Smooth muscle cell (in vitro differentiated cells): Measurements from ENCODE around the gene SHISA8. TPM values are rescaled to one million over a fixed set of nuclear protein-coding genes. Genes with fewer than 3 reads are reported as not detected.

ENCODE experiments used
- DNase-seq: peaks from one replicate; lab custom pipeline; 2025; ENCODE audit not compliant: unreplicated experiment; lab: John Stamatoyannopoulos, UW
- H2AFZ ChIP-seq: fragments of 200-600 bp; sonication (generic); 2 replicates; pipeline ENCODE4 v1.6.0; 2016; ENCODE audit warnings: antibody characterized with exemption, low read depth, mild to moderate bottlenecking
- H3F3A ChIP-seq: fragments of 200-600 bp; sonication (generic); 2 replicates; pipeline ENCODE4 v1.6.0; 2017; ENCODE audit warnings: antibody characterized with exemption, low read depth
- H3K27ac ChIP-seq: fragments of 200-600 bp; sonication (generic); 2 replicates; pipeline ENCODE4 v1.5.1; 2016; ENCODE audit warnings: low read depth, mild to moderate bottlenecking
- H3K27me3 ChIP-seq: fragments of 200-600 bp; sonication (generic); 2 replicates; pipeline ENCODE4 v1.6.1; 2016; ENCODE audit warnings: low read depth, mild to moderate bottlenecking
- H3K36me3 ChIP-seq: fragments of 200-600 bp; sonication (generic); 2 replicates; pipeline ENCODE4 v1.5.1; 2016; ENCODE audit warnings: low read depth
- H3K4me1 ChIP-seq: fragments of 200-600 bp; sonication (generic); 2 replicates; pipeline ENCODE4 v1.5.1; 2016; ENCODE audit warnings: low read depth
- H3K4me2 ChIP-seq: fragments of 200-600 bp; sonication (generic); 2 replicates; pipeline ENCODE4 v1.6.0; 2016; ENCODE audit warnings: mild to moderate bottlenecking
- H3K4me3 ChIP-seq: fragments of 200-600 bp; sonication (generic); 2 replicates; pipeline ENCODE4 v1.5.1; 2016; ENCODE audit warnings: mild to moderate bottlenecking
- H3K79me2 ChIP-seq: fragments of 200-600 bp; sonication (generic); 2 replicates; pipeline ENCODE4 v1.6.0; 2016; ENCODE audit warnings: low read depth, mild to moderate bottlenecking
- H3K9ac ChIP-seq: fragments of 200-600 bp; sonication (generic); 2 replicates; pipeline ENCODE4 v1.6.0; 2016; ENCODE audit warnings: low read depth
- H3K9me3 ChIP-seq: fragments of 200-600 bp; sonication (generic); replicated peaks from 2 replicates; pipeline ENCODE4 v1.5.1; 2016; ENCODE audit warnings: low read depth
- H4K20me1 ChIP-seq: fragments of 200-600 bp; sonication (generic); 2 replicates; pipeline ENCODE4 v1.6.0; 2016; ENCODE audit warnings: low read depth
- WGBS: methylation state at CpG from one replicate; pipeline ENCODE4 v1.1.7; 2016; ENCODE audit warnings: low lambda C conversion rate; 5-methylcytosine and 5-hydroxymethylcytosine counted together
- polyA plus RNA-seq: library from polyadenylated mRNA; unstranded; fragments of >200 nt; fragmentation: Nextera tagmentation; extraction: Ambion mirVana; gene quantifications from 2 replicates; pipeline ENCODE4 v1.2.1, GENCODE V29; 2016
- total RNA-seq: library from RNA; depleted of rRNA; stranded (reverse); fragments of >200 nt; gene quantifications from 2 replicates; pipeline ENCODE4 v1.2.3, GENCODE V29; 2014
- TF ChIP-seq, protein P1 (sequence below): fragments of 200-600 bp; sonication (generic); IDR thresholded peaks from 2 replicates; pipeline ENCODE4 v1.5.1; 2017; ENCODE audit warnings: borderline replicate concordance, mild to moderate bottlenecking, antibody characterized with exemption; ENCODE audit not compliant: insufficient read depth, poor library complexity, severe bottlenecking

SHISA8 gene
- total and polyA plus RNA-seq, 2 experiments from 2014 or later: 0.11 TPM; not detected in 1

GRCh38 chr22:41909310-41910049, 5.4 kb downstream of the SHISA8 start:
- no peak overlapping the region for H3K9ac ChIP-seq
- no peaks in the 10 kb centered on the region for H3K9me3 ChIP-seq
- H3K4me2 ChIP-seq: peak overlapping the region; percentile 89
- H3K4me1 ChIP-seq: peaks cover 4% of the 10 kb centered on the region
- DNase-seq: no peak
- peak overlapping the region; percentile 38 for H3K4me3 ChIP-seq
- no peak overlapping the region for H2AFZ ChIP-seq
- WGBS: 32% methylated on average over 26 of the region's 55 CpGs
- no peaks in the 10 kb centered on the region for H3F3A ChIP-seq
- H3K27ac ChIP-seq: no peak overlapping the region
- TF ChIP-seq, protein P1, sequence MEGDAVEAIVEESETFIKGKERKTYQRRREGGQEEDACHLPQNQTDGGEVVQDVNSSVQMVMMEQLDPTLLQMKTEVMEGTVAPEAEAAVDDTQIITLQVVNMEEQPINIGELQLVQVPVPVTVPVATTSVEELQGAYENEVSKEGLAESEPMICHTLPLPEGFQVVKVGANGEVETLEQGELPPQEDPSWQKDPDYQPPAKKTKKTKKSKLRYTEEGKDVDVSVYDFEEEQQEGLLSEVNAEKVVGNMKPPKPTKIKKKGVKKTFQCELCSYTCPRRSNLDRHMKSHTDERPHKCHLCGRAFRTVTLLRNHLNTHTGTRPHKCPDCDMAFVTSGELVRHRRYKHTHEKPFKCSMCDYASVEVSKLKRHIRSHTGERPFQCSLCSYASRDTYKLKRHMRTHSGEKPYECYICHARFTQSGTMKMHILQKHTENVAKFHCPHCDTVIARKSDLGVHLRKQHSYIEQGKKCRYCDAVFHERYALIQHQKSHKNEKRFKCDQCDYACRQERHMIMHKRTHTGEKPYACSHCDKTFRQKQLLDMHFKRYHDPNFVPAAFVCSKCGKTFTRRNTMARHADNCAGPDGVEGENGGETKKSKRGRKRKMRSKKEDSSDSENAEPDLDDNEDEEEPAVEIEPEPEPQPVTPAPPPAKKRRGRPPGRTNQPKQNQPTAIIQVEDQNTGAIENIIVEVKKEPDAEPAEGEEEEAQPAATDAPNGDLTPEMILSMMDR: no peak
- peaks cover 57% of the 10 kb centered on the region for H3K27me3 ChIP-seq
- H4K20me1 ChIP-seq: peaks cover 55% of the 10 kb centered on the region
- H3K36me3 ChIP-seq: no peaks in the 10 kb centered on the region
- no peaks in the 10 kb centered on the region for H3K79me2 ChIP-seq

DNA sequence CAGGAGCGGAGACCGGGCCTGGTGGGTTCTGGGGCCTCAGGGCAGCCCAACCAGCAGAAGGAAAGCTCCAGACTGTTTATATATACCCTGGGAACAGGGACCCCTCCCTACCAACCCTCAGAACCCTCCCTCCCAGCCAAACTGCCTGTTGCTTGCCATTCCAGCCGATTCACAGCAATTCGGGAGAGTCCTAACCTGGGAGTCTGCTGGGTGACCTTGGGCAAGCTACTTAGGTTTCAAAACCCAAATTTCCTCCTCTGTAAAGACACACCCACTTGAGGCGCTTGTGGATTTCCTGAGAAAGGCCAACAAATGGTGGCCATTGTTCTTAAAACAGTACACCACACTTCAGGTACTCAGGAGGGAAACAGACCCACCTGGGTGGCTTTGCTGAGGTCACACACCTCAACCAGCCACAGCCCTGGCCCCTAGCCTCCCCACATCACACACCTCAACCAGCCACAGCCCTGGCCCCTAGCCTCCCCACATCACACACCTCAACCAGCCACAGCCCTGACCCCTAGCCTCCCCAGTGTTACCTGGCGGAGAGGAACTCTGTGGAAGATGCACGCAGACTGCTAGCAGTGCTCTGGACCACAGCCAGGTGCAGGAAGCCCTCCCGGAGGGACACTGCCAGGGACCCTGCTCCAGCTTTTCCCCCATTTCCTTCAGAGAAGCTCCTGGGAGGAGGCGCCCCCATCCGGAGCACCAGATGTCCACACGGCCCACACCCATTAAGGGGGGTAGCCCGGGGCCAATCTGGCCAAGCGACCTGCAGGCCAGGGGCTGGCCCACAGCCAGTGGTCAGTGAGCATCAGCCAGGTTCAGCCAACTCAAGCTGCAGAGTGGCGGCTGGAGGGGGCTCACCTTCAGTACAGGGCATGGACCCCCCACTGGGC, 6.2 kb downstream of the SHISA8 start:
- Histone ChIP-seq H3K9me3 (no peaks in the 10 kb centered on the region), H2AFZ (no peak overlapping the region), H3K27ac (no peak overlapping the region), H3K36me3 (no peaks in the 10 kb centered on the region), H3K9ac (no peak overlapping the region), H3K79me2 (no peaks in the 10 kb centered on the region), H3K4me1 (peaks cover 4% of the 10 kb centered on the region), H3K4me3 (no peak overlapping the region), H3K4me2 (no peak overlapping the region), H3K27me3 (peaks cover 51% of the 10 kb centered on the region), H3F3A (no peaks in the 10 kb centered on the region), H4K20me1 (peaks cover 55% of the 10 kb centered on the region)
- no peak for DNase-seq
- TF ChIP-seq, protein P1: no peak
- 86% methylated on average over 14 of the region's 14 CpGs for WGBS

DNA sequence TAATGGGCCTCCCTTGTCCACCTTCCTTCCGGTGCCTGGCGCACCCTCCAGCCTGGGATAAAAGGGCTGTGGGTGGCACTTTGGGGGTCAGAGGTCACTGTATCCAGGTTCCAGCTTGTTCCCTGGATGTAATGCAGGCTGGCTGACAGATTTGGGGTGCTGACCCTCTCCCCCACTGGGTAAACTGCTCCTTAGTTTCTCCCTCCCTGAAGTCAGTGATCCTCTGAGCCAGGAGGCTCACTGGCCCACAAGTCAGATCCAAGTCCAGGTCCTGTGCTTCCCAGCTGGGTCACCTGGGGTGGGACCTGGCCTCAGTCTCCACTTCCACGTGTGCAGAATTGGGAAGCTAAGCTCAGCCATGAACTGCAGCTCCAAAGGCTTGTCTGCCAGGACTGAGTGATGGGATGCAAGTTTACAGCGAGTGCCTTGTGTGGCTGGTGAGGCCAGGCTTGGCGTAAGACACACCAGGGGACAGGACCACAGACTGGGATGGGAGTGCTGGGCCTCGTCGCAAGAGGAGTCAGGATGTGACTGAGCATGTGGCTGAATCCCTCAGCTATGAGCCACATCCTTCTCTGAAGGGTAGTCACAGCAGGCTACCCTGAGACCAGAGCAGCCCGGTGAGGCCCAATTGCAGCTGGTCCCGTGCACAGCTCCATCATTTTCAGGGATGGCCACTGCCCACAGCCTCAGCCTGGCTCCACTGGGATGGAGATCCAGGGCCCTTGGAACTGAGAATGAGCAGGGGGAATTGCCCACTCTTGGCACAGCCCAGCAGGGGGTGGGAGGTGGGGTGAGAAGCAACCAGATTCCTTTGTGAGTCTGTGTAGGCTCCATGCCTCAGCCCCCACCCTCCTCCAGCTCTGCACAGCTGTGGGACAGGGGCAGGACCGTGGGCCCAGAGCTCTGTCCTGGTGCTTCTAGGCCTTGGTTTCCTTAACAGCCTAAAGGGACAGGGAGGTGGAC, 7.2 kb downstream of the SHISA8 start:
- H3K4me1 ChIP-seq: peaks cover 4% of the 10 kb centered on the region
- TF ChIP-seq, protein P1: no peak
- no peak overlapping the region for H3K4me2 ChIP-seq
- H3K79me2 ChIP-seq: no peaks in the 10 kb centered on the region
- H3K9me3 ChIP-seq: no peaks in the 10 kb centered on the region
- no peak overlapping the region for H3K4me3 ChIP-seq
- no peak overlapping the region for H3K9ac ChIP-seq
- no peak overlapping the region for H2AFZ ChIP-seq
- no peak overlapping the region for H3K27ac ChIP-seq
- WGBS: 80% methylated on average over 10 of the region's 10 CpGs
- no peaks in the 10 kb centered on the region for H3K36me3 ChIP-seq
- H4K20me1 ChIP-seq: peaks cover 63% of the 10 kb centered on the region
- DNase-seq: no peak
- H3F3A ChIP-seq: no peaks in the 10 kb centered on the region
- H3K27me3 ChIP-seq: peaks cover 41% of the 10 kb centered on the region
